ENCODE data around the gene C12orf75. TPM values are rescaled to one million over a fixed set of nuclear protein-coding genes. Genes with fewer than 3 reads are reported as not detected.
"Not testable (repeated sequence)": the region's sequence is repeated elsewhere in the genome, so short reads cannot be mapped to it uniquely, and the experiment has no call there.

The C12orf75 gene
- total and polyA plus RNA-seq, 2 experiments from 2014 or later, result 43.9 to 69.8 TPM

GRCh38 chr12:105310476-105311085 is 19.9 kb upstream of the C12orf75 start:
- not testable (repeated sequence) for H3K4me1 Mint-ChIP-seq; H3F3A ChIP-seq (replicated peaks; ENCODE audit: low read depth); H3K27me3 ChIP-seq (ENCODE audit: insufficient read depth); ATAC-seq; H3K9me2 ChIP-seq (ENCODE audit: insufficient read depth); H3K4me3 Mint-ChIP-seq; H3K4me3 ChIP-seq; H3K27me3 Mint-ChIP-seq (ENCODE audit: insufficient read depth, low read depth, poor library complexity); H3K27ac Mint-ChIP-seq; DNase-seq (ENCODE audit: low spot score); H3K79me2 ChIP-seq (replicated peaks; ENCODE audit: insufficient read depth); H3K4me2 ChIP-seq; H2AFZ ChIP-seq; H3K4me1 ChIP-seq (ENCODE audit: insufficient read depth); H3K27ac ChIP-seq (ENCODE audit: low read depth); H4K20me1 ChIP-seq (replicated peaks; ENCODE audit: insufficient read depth); H3K36me3 ChIP-seq (ENCODE audit: insufficient read depth)
- peaks cover 35% of the 10 kb centered on the region; the same call in 2 of the 3 replicates for H3K36me3 Mint-ChIP-seq (ENCODE audit: low read depth)
- H3K9me3 Mint-ChIP-seq, result peaks cover 63% of the 10 kb centered on the region

GRCh38 chr12:105311936-105312335 is 18.6 kb upstream of the C12orf75 start:
- not testable (repeated sequence) for H3K4me3 Mint-ChIP-seq; H3K4me3 ChIP-seq; H3K27me3 Mint-ChIP-seq (ENCODE audit: insufficient read depth, low read depth, poor library complexity); H4K20me1 ChIP-seq (replicated peaks; ENCODE audit: insufficient read depth); DNase-seq (ENCODE audit: low spot score); H3K9me2 ChIP-seq (ENCODE audit: insufficient read depth); H3F3A ChIP-seq (replicated peaks; ENCODE audit: low read depth); H3K36me3 ChIP-seq (ENCODE audit: insufficient read depth); H3K27ac ChIP-seq (ENCODE audit: low read depth); H3K4me2 ChIP-seq; H2AFZ ChIP-seq; H3K4me1 Mint-ChIP-seq; H3K27me3 ChIP-seq (ENCODE audit: insufficient read depth); H3K27ac Mint-ChIP-seq; H3K79me2 ChIP-seq (replicated peaks; ENCODE audit: insufficient read depth); ATAC-seq; H3K4me1 ChIP-seq (ENCODE audit: insufficient read depth)
- H3K9me3 Mint-ChIP-seq, result peaks cover 64% of the 10 kb centered on the region
- H3K36me3 Mint-ChIP-seq (ENCODE audit: low read depth), result peaks cover 35% of the 10 kb centered on the region; the same call in 2 of the 3 replicates

GRCh38 chr12:105313755-105314154 is 16.7 kb upstream of the C12orf75 start:
- not testable (repeated sequence) for H3K36me3 ChIP-seq (ENCODE audit: insufficient read depth); H3K9me2 ChIP-seq (ENCODE audit: insufficient read depth); H3K27me3 ChIP-seq (ENCODE audit: insufficient read depth); H3K4me3 ChIP-seq; H3K79me2 ChIP-seq (replicated peaks; ENCODE audit: insufficient read depth); H3K4me3 Mint-ChIP-seq; H3K4me1 ChIP-seq (ENCODE audit: insufficient read depth); ATAC-seq; H3K4me1 Mint-ChIP-seq; H3K27ac Mint-ChIP-seq; H3K4me2 ChIP-seq; H2AFZ ChIP-seq; H3K27ac ChIP-seq (ENCODE audit: low read depth); H3F3A ChIP-seq (replicated peaks; ENCODE audit: low read depth); H3K27me3 Mint-ChIP-seq (ENCODE audit: insufficient read depth, low read depth, poor library complexity); H4K20me1 ChIP-seq (replicated peaks; ENCODE audit: insufficient read depth)
- Mint-ChIP-seq H3K36me3 (ENCODE audit: low read depth) (peaks cover 25% of the 10 kb centered on the region; the same call in 2 of the 3 replicates), H3K9me3 (peaks cover 53% of the 10 kb centered on the region)
- DNase-seq (ENCODE audit: low spot score), result peak; percentile 33

- Histone ChIP-seq H3K4me2 (no peak overlapping the region), H3K9me2 (ENCODE audit: insufficient read depth) (no peaks in the 10 kb centered on the region), H2AFZ (no peak overlapping the region), H3K4me3 (no peak overlapping the region), H3K4me1 (ENCODE audit: insufficient read depth) (no peaks in the 10 kb centered on the region), H3K36me3 (ENCODE audit: insufficient read depth) (no peaks in the 10 kb centered on the region), H3K27ac (ENCODE audit: low read depth) (no peak overlapping the region), H4K20me1 (replicated peaks; ENCODE audit: insufficient read depth) (no peaks in the 10 kb centered on the region), H3K27me3 (ENCODE audit: insufficient read depth) (no peaks in the 10 kb centered on the region), H3K79me2 (replicated peaks; ENCODE audit: insufficient read depth) (no peaks in the 10 kb centered on the region), H3F3A (replicated peaks; ENCODE audit: low read depth) (no peaks in the 10 kb centered on the region)
- Mint-ChIP-seq H3K27ac (no peak overlapping the region), H3K27me3 (ENCODE audit: insufficient read depth, low read depth, poor library complexity) (peaks cover 11% of the 10 kb centered on the region), H3K9me3 (peaks cover 39% of the 10 kb centered on the region), H3K4me3 (no peak overlapping the region), H3K36me3 (ENCODE audit: low read depth) (peaks cover 19% of the 10 kb centered on the region; the same call in 2 of the 3 replicates), H3K4me1 (no peaks in the 10 kb centered on the region; the same call in 2 of the 3 replicates)
- no peak for TF ChIP-seq ETS1 (IDR thresholded peaks at IDR 0.05)
- no peak for TF ChIP-seq POLR2AphosphoS5 (IDR thresholded peaks at IDR 0.05; ENCODE audit: low read depth)
- ATAC-seq, result no peak
- DNase-seq (ENCODE audit: low spot score), result no peak
Observed at GRCh38 chr12:105315130-105315529, 15.4 kb upstream of the C12orf75 start.

Measured in GM23338 (cell line).